IPS-20b (cell line): ENCODE data around the gene MYOF.

Source experiments
- H3K27ac ChIP-seq: one replicate; pipeline ENCODE4 v1.5.1; 2013; ENCODE audit warnings: low read length
- H3K27me3 ChIP-seq: 2 replicates; pipeline ENCODE4 v1.6.1; 2013; ENCODE audit warnings: mild to moderate bottlenecking, low read length, inconsistent platforms; ENCODE audit not compliant: insufficient read depth
- H3K36me3 ChIP-seq: 2 replicates; pipeline ENCODE4 v1.6.1; 2013; ENCODE audit warnings: low read depth, mild to moderate bottlenecking, inconsistent platforms, low read length, moderate library complexity; ENCODE audit not compliant: insufficient read depth
- H3K4me1 ChIP-seq: 2 replicates; pipeline ENCODE4 v1.6.1; 2013; ENCODE audit warnings: mild to moderate bottlenecking, control low read depth, inconsistent platforms, low read length, moderate library complexity; ENCODE audit not compliant: insufficient read depth
- H3K4me3 ChIP-seq: 2 replicates; pipeline ENCODE4 v1.5.1; 2013; ENCODE audit warnings: mild to moderate bottlenecking, low read length, inconsistent platforms
- H3K9ac ChIP-seq: 2 replicates; pipeline ENCODE4 v1.6.1; 2013; ENCODE audit warnings: low read depth, mild to moderate bottlenecking, inconsistent platforms, low read length, moderate library complexity
- H3K9me3 ChIP-seq: 2 replicates; pipeline ENCODE4 v1.6.1; 2013; ENCODE audit warnings: mild to moderate bottlenecking, low read depth, low read length, inconsistent platforms; ENCODE audit not compliant: insufficient read depth

MYOF gene

GRCh38 chr10:93501650-93502049 lies 19.5 kb upstream of the MYOF start:
- Histone ChIP-seq H3K4me1 (no peaks in the 10 kb centered on the region), H3K27me3 (no peaks in the 10 kb centered on the region), H3K36me3 (peaks cover 43% of the 10 kb centered on the region), H3K27ac (no peak overlapping the region), H3K9me3 (no peaks in the 10 kb centered on the region), H3K4me3 (no peak overlapping the region), H3K9ac (no peak overlapping the region)

GRCh38 chr10:93498166-93498565 lies 16.0 kb upstream of the MYOF start:
- no peak overlapping the region for H3K27ac ChIP-seq

GRCh38 chr10:93496322-93497041 lies 14.3 kb upstream of the MYOF start, which contains the start of gene CEP55:
Gene CEP55 (plus strand): TSS chr10:93496612. CDS start chr10:93500052, 3,440 bp downstream.
- H3K9ac ChIP-seq: peak within 1 kb of the TSS; percentile 84; the same call in 1 of the 2 replicates

More at GRCh38 chr10:93498166-93498565, 16.0 kb upstream of the MYOF start:
- Histone ChIP-seq H3K9me3 (no peaks in the 10 kb centered on the region), H3K9ac (no peak overlapping the region), H3K27me3 (peaks cover 17% of the 10 kb centered on the region; the same call in 1 of the 2 replicates), H3K4me1 (no peaks in the 10 kb centered on the region), H3K4me3 (0 out of 2 replicates have a peak overlapping the region, but pooled peaks have one; percentile 2), H3K36me3 (peaks cover 18% of the 10 kb centered on the region)

GRCh38 chr10:93495654-93496321 lies 13.7 kb upstream of the MYOF start:
- H3K36me3 ChIP-seq: peaks cover 10% of the 10 kb centered on the region; the same call in 1 of the 2 replicates
- peak overlapping the region; percentile 84; the same call in 1 of the 2 replicates for H3K9ac ChIP-seq
- no peaks in the 10 kb centered on the region for H3K9me3 ChIP-seq
- peak overlapping the region; percentile 97 for H3K4me3 ChIP-seq
- no peaks in the 10 kb centered on the region for H3K4me1 ChIP-seq
- H3K27ac ChIP-seq: no peak overlapping the region
- H3K27me3 ChIP-seq: peaks cover 17% of the 10 kb centered on the region; the same call in 1 of the 2 replicates

More at GRCh38 chr10:93496322-93497041, 14.3 kb upstream of the MYOF start, which contains the start of gene CEP55:
- Histone ChIP-seq H3K4me3 (peak within 1 kb of the TSS; percentile 97), H3K4me1 (no peaks in the 10 kb centered on the region), H3K27ac (no peak within 1 kb of the TSS), H3K36me3 (peaks cover 10% of the 10 kb centered on the region; the same call in 1 of the 2 replicates), H3K9me3 (no peaks in the 10 kb centered on the region), H3K27me3 (peaks cover 17% of the 10 kb centered on the region; the same call in 1 of the 2 replicates)

- Histone ChIP-seq H3K27ac (no peak overlapping the region), H3K4me1 (no peaks in the 10 kb centered on the region), H3K9me3 (no peaks in the 10 kb centered on the region), H3K36me3 (peaks cover under 1% of the 10 kb centered on the region; the same call in 1 of the 2 replicates), H3K27me3 (peaks cover 17% of the 10 kb centered on the region; the same call in 1 of the 2 replicates), H3K9ac (no peak overlapping the region), H3K4me3 (no peak overlapping the region)
Measured at GRCh38 chr10:93494494-93494893, 12.4 kb upstream of the MYOF start.

- Histone ChIP-seq H3K36me3 (no peaks in the 10 kb centered on the region), H3K27me3 (peaks cover 17% of the 10 kb centered on the region; the same call in 1 of the 2 replicates), H3K27ac (no peak overlapping the region), H3K9me3 (no peaks in the 10 kb centered on the region), H3K9ac (no peak overlapping the region), H3K4me1 (no peaks in the 10 kb centered on the region), H3K4me3 (no peak overlapping the region)
Measured at GRCh38 chr10:93493162-93493561, 11.0 kb upstream of the MYOF start.

GRCh38 chr10:93491602-93492121 lies 9.5 kb upstream of the MYOF start:
- Histone ChIP-seq H3K27ac (no peak overlapping the region), H3K9me3 (no peaks in the 10 kb centered on the region), H3K4me1 (no peaks in the 10 kb centered on the region), H3K36me3 (no peaks in the 10 kb centered on the region), H3K4me3 (no peak overlapping the region), H3K27me3 (peaks cover 17% of the 10 kb centered on the region; the same call in 1 of the 2 replicates), H3K9ac (no peak overlapping the region)

GRCh38 chr10:93488956-93489528 lies 6.9 kb upstream of the MYOF start:
- Histone ChIP-seq H3K9me3 (no peaks in the 10 kb centered on the region), H3K27me3 (0 out of 2 replicates have a peak, but pooled peaks cover under 1% of the 10 kb centered on the region), H3K9ac (no peak overlapping the region), H3K36me3 (no peaks in the 10 kb centered on the region), H3K4me3 (no peak overlapping the region), H3K4me1 (no peaks in the 10 kb centered on the region), H3K27ac (no peak overlapping the region)

GRCh38 chr10:93485690-93486089 lies 3.6 kb upstream of the MYOF start:
- Histone ChIP-seq H3K4me3 (no peak overlapping the region), H3K36me3 (no peaks in the 10 kb centered on the region), H3K9me3 (no peaks in the 10 kb centered on the region), H3K27me3 (peaks cover 17% of the 10 kb centered on the region), H3K4me1 (no peaks in the 10 kb centered on the region), H3K27ac (no peak overlapping the region), H3K9ac (no peak overlapping the region)

- H3K27me3 ChIP-seq: peaks cover 19% of the 10 kb centered on the region
- H3K4me3 ChIP-seq: peak overlapping the region; percentile 94
- H3K9ac ChIP-seq: peak overlapping the region; percentile 81
- no peak overlapping the region for H3K27ac ChIP-seq
- H3K9me3 ChIP-seq: no peaks in the 10 kb centered on the region
- H3K36me3 ChIP-seq: no peaks in the 10 kb centered on the region
- H3K4me1 ChIP-seq: peaks cover 4% of the 10 kb centered on the region; the same call in 1 of the 2 replicates
Measured at GRCh38 chr10:93481637-93482144, 443 bp downstream of the MYOF start.

- peaks cover 4% of the 10 kb centered on the region; the same call in 1 of the 2 replicates for H3K4me1 ChIP-seq
- H3K9ac ChIP-seq: no peak overlapping the region
- no peak overlapping the region for H3K4me3 ChIP-seq
- H3K27ac ChIP-seq: no peak overlapping the region
- no peaks in the 10 kb centered on the region for H3K36me3 ChIP-seq
- peaks cover 19% of the 10 kb centered on the region for H3K27me3 ChIP-seq
- H3K9me3 ChIP-seq: no peaks in the 10 kb centered on the region
Measured at GRCh38 chr10:93478873-93479272, 3.3 kb downstream of the MYOF start.
